Fibroblast of lung (primary cell): Measurements from ENCODE around the gene GHR.

Source experiments
- EZH2 ChIP-seq: IDR thresholded peaks from 2 replicates; pipeline ENCODE4 v1.5.1; 2012; ENCODE audit warnings: low read length, control low read depth, mild to moderate bottlenecking; ENCODE audit errors: missing control alignments
- TF ChIP-seq, protein P1 (sequence below), 2 donors: IDR thresholded peaks in 1 of 2; conservative IDR thresholded peaks in 1 of 2; 1 replicate in 1 of 2; 2 replicates in 1 of 2; pipeline ENCODE4 v1.5.1; 2011 to 2012; ENCODE audit warnings: low read length in 2 of 2, control low read depth in 1 of 2, inconsistent platforms in 1 of 2, low read depth in 1 of 2, mild to moderate bottlenecking in 1 of 2

DNA sequence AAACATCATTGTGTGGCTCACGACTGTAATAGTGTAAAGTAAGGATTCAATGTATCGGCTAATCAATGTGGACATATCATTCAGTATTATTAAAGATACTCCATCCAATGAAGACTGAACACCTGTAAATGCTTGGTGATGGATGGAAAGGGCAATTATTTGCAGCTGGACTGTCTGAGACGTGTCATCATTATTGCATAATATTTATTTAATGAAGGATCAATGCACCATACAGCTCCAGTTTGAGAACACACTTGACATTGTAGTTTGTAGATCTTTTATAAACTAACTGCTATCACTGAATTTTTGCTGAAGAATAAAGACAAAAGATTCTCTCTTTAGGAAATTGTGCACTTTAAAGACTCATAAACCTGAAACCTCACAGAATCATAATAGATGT is 215.7 kb downstream of the GHR start:
- TF ChIP-seq, protein P1, sequence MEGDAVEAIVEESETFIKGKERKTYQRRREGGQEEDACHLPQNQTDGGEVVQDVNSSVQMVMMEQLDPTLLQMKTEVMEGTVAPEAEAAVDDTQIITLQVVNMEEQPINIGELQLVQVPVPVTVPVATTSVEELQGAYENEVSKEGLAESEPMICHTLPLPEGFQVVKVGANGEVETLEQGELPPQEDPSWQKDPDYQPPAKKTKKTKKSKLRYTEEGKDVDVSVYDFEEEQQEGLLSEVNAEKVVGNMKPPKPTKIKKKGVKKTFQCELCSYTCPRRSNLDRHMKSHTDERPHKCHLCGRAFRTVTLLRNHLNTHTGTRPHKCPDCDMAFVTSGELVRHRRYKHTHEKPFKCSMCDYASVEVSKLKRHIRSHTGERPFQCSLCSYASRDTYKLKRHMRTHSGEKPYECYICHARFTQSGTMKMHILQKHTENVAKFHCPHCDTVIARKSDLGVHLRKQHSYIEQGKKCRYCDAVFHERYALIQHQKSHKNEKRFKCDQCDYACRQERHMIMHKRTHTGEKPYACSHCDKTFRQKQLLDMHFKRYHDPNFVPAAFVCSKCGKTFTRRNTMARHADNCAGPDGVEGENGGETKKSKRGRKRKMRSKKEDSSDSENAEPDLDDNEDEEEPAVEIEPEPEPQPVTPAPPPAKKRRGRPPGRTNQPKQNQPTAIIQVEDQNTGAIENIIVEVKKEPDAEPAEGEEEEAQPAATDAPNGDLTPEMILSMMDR (conservative IDR thresholded peaks at IDR 0.05 in 1 of 2, IDR thresholded peaks at IDR 0.05 in 1 of 2; ENCODE audit: low read depth in 1 of 2, low read length in 2 of 2), result no peak
- no peak for TF ChIP-seq EZH2
